Medulla oblongata (tissue), 1 donor: ENCODE data around the gene ARMC9.
A peak's percentile ranks its signal among the peaks of the same experiment; 100 is the strongest.
"Not testable (repeated sequence)": the region's sequence is repeated elsewhere in the genome, so short reads cannot be mapped to it uniquely, and the experiment has no call there.

Source experiments
- DNase-seq: peaks from one replicate; pipeline ENCODE4 v3.0.0-alpha.2; 2015; ENCODE audit errors: extremely low spot score

The ARMC9 gene

DNA sequence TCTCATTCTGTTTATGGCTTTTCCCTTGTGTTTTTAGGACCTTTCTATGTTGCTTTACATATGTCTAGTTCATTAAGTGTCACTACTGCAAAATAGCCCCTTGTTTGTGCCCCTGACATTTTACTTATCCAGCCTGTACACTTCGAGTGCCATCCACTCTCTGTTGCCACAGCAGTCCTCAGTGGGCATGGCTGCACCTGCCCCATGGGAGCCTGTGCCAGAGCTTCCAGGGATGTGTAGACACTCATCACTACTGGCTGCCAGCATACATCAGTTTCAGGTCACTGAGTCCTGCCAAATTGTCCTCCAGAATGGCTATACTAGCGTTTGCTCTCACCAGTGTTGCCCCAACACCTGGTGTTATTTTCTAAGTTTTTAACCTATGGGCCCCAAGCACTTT lies 80.4 kb downstream of the ARMC9 start:
- DNase-seq: no peak

DNA sequence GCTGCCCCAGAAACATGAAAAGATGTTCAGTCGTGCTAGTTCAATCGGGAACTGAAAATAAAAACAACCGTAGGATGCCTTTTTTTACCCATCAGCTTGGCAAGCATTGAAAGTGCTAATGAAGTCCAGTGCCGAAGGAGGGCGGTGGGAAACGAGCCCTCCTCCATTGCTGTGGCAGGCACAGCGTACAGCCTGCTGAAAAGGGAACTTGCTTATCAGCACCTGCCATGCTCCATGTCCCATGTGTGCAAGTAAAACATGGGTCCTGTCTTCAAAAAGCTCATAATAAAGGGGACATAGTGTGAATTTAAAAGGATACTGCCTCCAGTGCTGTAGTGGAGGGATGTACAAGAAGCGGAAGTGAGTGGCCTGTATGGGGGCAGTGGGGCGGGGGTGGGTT lies 82.4 kb downstream of the ARMC9 start:
- no peak for DNase-seq

DNA sequence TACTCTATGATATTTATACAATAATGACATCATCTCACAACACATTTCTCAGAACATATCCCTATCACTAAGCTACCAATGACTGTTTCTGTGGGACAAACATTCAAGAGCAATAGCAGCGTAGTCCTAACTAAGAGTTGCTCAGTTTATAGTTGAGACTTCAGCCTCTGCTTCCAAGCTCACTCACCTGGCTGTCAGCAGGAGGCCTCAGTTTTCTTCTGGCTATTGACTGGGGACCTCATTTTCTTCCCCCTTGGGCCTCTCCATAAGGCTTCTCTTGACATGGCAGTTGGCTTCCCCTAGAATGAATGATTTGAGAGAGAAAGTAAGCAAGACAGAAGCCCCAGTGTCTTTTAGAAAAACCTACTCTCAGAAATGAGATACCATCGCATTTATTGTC lies 85.9 kb downstream of the ARMC9 start:
- DNase-seq: no peak

DNA sequence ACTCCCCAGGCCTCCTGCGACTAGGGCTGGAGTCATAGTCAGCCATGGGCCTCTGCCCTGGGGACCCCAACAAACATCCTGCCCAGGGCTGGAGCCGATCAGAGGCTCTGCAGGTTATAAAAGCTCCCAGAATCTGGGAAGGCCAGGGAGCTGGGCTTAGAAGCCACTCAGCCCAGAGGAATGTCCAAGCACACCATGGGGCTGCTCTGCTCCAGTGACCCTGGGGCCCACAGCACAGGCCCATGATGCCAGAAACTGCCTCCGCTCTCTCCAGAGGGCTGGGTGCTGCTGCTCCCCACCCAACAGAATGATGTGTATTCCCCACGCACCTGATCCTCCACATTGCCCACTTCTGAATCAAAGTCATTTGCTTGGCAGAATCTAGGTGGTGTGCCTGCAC lies 88.5 kb downstream of the ARMC9 start:
- DNase-seq: no peak

DNA sequence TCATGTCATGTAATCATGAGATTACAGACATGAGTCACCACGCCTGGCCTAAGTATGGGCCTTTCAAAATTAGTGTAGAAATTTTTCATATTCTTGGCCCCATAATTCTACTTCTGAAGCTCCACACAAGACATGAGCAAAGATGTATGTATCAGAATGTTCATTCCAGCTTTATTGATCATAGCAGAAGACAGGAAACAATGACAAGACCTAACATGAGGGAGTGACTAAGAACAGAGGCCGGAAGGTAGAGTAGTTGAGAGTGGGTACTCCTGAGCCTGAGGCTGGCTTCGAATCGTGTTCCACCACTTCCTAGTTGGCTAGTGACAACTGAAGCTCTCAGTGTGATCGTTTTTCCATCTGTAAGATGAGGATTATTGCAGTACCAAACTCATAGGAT lies 89.3 kb downstream of the ARMC9 start:
- no peak for DNase-seq

DNA sequence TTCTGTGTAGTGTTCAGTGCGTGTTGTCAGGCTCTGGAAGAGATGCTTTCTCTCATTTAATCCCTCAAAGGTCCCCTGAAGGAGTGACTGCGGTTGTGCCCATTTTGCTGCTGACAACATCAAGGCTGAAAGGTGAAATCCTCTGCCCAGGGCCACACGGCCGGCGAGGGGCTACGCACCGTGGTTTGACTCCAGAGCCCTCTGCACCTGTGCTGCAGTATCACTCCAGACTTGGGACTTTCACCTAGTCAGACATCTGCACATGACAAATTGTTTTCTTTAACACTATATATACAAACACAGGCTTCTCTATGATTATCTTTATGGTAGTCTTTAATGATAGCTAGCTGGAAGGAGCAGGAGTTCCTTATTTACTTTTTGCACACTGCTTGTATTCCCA lies 90.2 kb downstream of the ARMC9 start:
- no peak for DNase-seq

DNA sequence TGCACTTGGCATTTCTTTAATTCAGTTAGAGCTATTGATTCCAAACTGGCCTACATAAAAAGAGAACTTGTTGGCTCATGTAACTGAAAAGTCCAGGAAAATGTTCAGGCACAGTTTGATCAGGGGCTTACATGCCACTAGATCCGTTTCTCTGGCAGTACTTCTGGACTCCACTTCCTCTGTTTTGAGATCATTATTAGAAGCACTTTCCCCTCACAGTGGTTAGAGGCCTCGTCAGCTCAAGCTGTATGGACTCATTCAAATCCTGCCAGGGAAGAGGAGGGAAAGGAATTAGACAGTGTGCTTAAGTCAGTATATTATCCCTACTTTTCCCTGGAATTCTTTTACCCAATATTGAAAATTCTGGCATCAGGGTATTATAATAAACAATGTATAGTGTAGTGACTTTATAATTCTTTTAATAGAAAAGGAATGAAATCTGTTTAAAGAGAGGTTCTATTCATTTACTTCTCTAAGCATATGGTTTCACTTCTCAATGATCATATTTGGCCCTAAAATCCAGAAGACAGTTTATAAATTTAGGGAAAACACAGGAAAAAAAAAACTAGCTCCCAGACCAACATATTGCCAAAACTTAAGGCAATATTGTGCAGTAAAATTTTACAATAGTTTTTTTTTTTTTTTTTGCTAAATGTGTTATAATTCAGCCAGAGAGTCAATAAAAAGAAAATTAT lies 92.0 kb downstream of the ARMC9 start:
- no peak for DNase-seq

DNA sequence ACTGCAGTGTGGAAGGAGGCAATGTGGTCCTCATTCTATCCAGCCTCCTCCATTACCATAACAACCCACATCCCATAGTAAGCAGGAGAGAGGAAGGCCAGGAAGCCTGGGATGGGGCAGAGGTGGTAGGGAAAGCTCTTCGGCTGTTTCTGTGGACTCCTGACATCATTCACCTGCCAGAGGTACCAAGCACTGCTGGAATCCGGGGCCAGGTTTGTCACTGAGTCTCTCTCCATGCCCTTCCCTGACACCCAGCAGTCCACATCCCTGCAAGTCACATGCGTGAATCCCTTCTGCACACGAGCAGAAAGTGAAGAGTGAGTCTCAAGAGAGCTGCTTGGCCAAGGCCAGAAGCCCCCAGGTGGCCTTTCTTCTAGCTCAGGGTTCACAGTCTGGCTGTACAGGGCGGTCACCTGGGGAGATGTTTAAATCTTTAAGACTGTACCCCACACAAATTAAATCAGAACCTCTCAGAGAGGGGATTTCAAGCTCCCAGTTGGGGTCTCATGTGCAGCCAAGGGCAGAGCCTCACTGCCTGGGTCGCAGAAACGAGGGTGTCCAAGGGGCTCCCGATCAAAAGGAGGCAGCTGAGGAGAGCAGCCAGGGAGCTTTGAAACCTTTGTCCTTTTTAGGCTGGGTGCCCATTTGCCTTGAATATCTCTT lies 94.2 kb downstream of the ARMC9 start:
- DNase-seq: no peak

DNA sequence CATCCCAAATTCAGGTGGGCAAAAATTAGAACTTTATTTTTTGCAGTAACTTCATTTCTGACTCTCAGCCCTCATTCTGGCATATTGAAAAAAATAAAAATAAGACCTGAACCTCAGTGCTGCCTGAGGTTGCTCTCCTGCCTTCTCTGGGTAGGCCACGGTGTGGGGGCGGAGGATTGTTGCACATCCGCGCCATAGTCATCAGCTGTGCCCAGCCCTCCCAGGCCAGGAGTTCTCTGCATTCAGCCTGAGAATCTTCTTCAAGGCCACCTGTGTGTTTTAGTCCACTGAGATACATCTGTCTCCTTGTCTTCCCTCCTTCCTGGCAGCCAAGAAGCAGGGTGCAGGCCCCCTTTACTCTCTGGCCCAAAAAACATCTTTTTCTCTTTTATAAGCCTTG lies 94.7 kb downstream of the ARMC9 start:
- no peak for DNase-seq

DNA sequence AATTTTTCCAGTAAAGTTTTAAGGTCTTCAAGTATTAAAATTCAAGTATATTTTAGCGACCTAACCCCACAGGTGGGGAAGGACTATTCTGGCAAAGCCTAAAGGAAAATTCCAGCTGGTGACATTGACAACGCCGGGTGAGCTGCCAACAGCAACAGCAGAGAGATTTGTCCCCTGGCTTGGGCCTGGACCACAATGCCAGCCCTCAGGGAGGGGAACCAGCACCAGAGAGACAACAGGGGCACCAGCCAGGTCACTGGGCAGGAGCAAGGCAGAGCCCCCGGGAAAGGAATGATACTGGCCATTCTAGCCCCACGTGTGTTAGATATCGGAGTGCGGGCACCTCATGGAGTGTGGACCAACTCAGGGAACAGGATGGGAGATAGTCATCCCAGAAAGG lies 95.7 kb downstream of the ARMC9 start:
- DNase-seq: no peak

DNA sequence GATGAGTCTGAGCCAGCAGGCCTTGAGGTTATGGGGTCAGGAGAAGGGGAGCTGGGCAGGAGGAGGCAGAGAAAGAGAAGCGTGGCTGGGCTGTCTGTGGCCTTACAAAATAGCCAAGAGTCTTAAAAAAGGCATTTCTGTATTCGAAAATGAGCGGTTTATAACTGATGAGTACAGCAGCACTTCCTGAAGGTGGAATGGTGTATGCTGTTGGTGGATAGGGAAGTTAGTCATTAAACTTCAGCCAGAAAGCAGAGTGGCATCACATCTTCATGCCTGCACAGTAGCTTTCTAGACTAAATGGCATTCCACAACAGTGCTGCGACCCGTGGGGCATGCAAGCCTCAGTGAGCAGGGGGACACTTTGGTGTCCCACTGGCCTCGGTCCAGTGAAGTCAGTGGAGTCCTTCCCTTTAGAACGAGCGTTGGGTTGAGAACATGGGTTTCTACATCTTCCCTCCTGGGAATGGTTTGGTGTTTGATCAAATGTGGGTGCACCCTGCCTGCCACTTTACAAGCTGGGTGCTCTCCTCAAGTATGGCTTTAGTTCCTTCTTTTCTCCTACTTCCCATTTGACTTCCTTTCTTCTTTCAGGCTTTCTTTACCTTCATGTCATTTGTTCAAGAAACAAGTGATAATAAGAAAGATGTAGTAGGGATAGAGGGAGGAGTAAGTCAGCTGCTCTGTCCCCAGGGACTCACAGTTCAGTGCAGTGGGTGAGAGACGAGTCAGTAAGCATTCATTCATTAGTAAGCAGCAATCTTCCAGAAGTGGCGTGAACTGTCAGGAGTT lies 96.3 kb downstream of the ARMC9 start:
- no peak for DNase-seq

DNA sequence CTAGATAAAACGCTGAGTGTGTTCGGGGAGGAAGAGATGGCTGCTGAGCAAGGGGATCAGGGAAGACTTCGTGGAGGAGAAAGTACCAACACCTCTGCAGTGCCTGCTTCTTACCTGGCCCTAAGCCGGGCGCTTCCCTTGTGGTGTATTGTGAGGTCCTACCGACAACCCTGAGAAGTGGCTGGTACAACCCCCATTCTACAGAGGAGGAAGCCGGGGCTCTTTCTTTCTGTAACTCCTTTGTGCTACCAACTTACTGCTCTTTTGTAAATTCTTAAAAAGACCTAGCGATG lies 96.9 kb downstream of the ARMC9 start:
- no peak for DNase-seq

DNA sequence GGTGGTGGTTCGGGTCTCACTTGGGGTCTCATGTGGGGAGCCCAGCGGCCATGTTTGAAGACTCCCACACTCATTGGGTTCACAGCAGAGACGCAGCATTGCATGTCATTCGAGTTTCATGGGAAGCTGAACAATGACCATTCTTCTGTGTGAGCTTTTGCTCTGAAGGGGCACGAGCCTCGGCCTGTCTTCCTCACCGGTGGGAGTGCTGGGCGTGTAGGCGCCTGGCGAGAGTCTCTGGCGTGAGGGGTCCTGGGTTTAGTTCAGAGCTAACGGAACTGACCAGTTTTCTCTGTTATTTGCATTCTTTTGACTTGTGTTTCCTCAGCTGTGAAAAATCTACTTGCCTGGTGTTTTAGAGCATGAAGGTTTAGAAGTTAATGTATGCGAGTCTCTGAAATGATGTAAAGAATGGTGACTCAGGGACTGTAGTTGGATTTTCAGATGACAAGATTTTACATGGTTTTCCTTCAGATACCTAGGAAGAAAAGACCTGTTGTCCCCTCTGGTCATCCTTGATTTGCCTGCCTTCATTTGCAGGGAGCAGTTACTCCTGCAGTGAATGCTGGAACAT lies 98.1 kb downstream of the ARMC9 start:
- no peak for DNase-seq

DNA sequence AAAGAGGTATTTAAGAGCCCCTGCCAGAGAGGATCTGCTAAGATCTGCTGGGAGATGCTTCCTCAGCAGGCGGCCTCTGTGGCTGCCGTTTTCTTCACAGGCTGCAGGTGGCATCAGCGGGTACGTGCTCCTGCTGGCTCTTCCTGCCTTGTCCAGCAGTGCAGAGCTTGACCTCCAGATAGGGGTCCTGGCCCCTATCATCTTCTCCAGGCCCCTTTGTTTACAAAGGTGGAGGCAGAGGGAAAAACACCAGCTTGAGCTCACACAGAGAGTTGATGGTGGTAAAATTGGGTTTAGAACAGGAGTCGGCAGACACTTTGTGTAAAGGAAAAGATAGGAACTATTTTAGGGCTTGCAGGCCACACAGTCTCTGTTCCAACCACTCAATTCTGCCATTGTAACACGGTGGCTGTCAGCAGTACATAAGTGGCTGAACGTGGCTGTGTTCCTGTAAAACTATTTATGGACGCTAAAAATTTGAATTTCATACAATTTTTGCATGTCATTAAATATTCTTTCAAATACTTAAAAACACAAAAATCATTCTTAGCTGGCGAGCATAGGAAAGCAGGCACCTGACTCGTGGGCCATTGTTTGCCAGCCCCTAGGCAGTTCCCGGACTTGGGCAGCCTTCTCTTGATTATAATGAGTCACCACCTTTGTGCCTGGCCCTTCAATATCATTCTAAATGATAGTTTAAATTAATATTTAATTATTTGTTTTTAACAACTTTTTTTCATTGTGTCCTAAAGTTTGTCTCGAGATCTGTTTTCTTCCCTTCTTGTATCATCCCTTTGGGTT lies 98.9 kb downstream of the ARMC9 start:
- DNase-seq: peak; percentile 86

DNA sequence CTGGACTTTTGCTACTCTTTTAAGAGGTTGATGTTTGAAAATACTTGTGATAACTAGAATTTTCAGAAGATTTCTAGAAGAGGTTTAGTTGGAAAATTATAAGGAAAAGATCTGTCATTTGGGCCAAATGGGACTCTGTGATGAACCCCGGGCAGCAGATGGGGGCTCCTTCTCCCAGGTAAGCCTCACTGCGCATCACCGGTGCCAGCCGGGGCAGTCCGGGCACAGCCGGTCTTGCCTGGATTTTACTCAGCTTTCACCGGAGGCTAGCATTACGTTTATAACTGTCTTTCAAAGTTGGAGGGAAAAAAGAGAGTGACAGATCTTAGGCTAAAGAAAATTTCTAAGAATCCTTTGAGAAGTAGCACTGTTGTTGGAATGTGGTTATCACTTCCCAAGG lies 99.7 kb downstream of the ARMC9 start:
- DNase-seq: no peak

DNA sequence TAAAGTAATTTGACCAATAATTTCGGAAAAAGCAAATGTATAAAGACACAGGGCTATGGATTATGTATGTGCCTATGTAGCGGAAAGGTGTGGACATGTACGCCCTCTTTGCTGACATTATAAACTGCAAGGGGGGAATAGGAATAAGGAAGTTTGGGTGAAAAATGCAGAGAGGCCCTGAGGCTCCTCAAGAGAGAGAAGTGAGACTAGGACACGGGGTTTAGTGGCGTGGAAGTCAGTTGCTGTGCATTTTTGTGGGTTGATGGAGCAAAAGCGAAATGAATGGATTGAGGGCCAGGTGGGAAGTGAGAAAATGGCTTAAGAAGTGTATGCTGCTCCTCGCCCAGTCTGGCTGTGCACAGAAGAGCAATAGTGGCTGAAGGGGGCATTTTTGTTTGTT lies 100.8 kb downstream of the ARMC9 start:
- peak; percentile 81 for DNase-seq

DNA sequence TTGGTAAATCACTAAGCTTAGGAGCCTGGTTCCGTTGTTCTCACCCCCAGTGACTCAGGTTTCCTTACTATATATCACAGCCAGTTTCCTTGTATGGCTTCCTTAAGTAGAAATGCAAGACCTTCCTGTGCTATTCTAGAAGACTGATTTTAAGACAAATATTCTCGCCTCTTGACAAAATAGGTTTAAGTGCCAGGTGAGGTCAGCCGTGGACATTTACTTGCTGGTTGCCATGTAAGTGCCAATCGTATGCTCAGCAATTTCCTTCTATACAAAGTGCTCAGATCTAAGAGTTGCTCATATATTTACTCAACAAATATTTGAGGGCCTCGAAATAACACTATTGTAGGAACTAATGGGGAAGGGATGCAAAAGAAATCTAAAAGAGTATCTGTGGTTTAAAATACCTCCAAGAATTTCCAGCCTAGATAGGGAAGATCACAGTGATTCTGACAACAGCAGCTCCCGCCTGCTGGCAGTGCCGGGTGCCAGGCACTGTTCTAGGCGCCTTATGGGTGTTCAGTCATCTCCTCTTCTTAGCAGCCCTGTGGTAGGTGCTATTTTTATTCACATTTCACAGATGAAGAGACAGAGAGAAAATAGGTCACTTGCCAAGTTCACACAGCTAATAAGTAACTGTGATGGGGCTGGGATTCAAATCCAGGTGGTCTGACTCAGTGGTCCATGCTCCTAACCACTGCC lies 101.7 kb downstream of the ARMC9 start:
- no peak for DNase-seq

DNA sequence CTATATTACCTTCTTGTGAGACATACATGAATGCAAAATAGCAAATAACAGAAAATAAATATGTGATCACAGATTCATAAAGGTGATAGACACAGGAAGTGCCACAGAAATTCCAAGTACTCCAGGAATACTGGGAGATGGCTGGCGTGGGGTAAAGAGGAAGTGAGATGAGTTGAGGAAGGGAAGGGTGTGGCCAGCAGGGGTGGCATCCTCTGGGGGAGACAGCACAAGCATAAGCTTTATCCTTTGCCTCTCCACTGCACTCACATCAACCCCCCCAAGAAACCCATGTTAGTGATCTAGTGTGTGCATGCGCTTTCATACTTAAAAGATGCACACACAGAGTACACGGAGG lies 102.3 kb downstream of the ARMC9 start:
- DNase-seq: no peak

DNA sequence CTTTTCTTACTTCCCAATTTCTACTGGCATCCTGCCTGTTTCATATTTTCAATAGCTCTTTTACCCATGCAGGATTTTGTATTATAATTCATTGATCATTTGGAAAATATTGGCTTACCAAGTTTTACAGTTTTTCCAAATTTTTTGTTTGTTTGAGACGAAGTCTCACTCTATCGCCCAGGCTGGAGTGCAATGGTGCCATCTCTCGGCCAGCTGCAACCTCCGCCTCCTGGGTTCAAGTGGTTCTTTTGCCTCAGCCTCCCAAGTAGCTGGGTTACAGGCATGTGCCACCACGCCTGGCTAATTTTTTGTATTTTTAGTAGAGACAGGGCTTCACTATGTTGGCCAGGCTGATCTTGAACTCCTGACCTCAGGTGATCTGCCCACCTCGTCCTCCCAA lies 105.8 kb downstream of the ARMC9 start:
- not testable (repeated sequence) for DNase-seq

DNA sequence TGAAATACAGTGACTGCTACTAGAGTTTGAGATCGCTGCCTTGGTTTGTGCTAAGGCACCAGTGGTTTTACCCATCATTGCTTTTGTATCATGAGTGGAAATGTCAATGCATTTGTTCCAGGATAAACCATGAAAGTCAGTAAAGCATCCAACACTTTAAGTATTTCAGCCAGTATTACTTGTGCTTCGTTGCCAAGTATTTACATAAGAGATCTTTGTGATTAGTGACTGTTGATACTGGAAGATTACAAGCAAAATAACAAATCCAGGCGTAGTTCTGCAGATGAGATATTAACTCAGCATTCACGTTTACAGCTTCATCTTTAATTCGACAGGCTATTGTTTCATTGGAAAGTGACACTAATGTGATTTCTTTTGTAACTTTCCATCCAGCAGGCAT lies 106.8 kb downstream of the ARMC9 start:
- no peak for DNase-seq

DNA sequence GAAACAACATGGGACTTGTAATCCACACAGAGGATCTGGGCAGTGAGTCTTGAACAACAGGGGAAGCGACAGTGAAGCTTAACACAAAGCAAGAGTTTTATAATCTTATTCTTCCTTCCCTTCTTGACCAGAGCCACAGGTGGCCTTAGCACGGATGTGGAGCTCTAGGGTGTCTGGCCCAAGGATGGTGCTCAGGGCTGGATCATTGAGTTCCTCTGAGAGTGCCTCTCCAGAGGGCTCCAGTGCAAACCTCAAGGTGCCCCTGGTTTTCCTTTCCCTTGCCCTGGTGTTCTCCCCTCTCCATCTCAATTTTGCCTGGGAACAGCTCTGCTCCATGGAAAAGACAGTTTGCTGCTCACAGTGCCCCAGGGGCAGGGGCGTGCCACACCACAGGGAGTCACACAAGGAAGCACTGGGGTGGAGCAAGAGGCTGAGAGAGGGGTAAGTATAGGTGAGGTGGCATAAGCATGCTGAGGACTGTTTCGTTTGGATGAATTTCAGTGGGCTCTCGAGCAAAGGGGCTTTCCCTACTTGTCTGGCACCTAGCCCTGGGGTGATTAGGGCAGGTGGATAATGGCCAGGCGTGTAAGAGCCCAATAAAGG lies 108.5 kb downstream of the ARMC9 start:
- no peak for DNase-seq
